ENCODE results near the gene COMT. TPM values are rescaled to one million over a fixed set of nuclear protein-coding genes. Genes with fewer than 3 reads are reported as not detected.

Gene COMT
- total RNA-seq, 1 experiment from 2014 or later, result 108 TPM

GRCh38 chr22:20010307-20011122 is 68.9 kb downstream of the COMT start:
- in situ Hi-C loops (cut with HindIII; ENCODE audit: low pct_unique_long_range_greater_than_20kb, low sequenced_read_pairs) (no loop called here), intact Hi-C loops (cut with micrococcal nuclease; ENCODE audit: unreplicated experiment) (loop anchor here (5.0 kb wide), 1 partner anchor 38 kb away; no protein-coding TSS in a partner anchor)
- ChIA-PET CTCF (no interaction called here), POLR2A (no interaction called here)
- TF ChIP-seq TCF7L2 (IDR thresholded peaks at IDR 0.05; ENCODE audit: low read depth, low read length) (no peak), SIN3A (IDR thresholded peaks at IDR 0.05; ENCODE audit: borderline replicate concordance, insufficient read depth, low read depth, low read length) (no peak), POLR2AphosphoS5 (IDR thresholded peaks at IDR 0.05; ENCODE audit: low read depth, low read length) (no peak), CTCF (IDR thresholded peaks at IDR 0.05) (no peak), REST (IDR thresholded peaks at IDR 0.05; ENCODE audit: insufficient read depth in 1 of 2, low read depth in 2 of 2, low read length in 1 of 2) (no peak)
- no TSS peak for BruUV-seq (replicated peaks)
- Histone ChIP-seq H3K9me3 (ENCODE audit: control insufficient read depth, insufficient read depth, low read depth, low read length) (no peaks in the 10 kb centered on the region), H3K27ac (ENCODE audit: low read length) (no peak overlapping the region), H3K4me3 (ENCODE audit: low read depth in 2 of 2, low read length in 2 of 2) (no peak overlapping the region), H3K36me3 (ENCODE audit: control insufficient read depth, insufficient read depth, low read length) (no peaks in the 10 kb centered on the region), H3K4me1 (ENCODE audit: control insufficient read depth, insufficient read depth, low read length) (no peaks in the 10 kb centered on the region), H3K27me3 (ENCODE audit: control insufficient read depth, insufficient read depth, low read length) (no peaks in the 10 kb centered on the region)
- ATAC-seq (no peak), DNase-seq (ENCODE audit: low read depth, low spot score) (no peak)

- Histone ChIP-seq H3K4me1 (ENCODE audit: control insufficient read depth, insufficient read depth, low read length) (no peaks in the 10 kb centered on the region), H3K27me3 (ENCODE audit: control insufficient read depth, insufficient read depth, low read length) (no peaks in the 10 kb centered on the region), H3K27ac (ENCODE audit: low read length) (no peak overlapping the region), H3K4me3 (ENCODE audit: low read depth in 2 of 2, low read length in 2 of 2) (no peak overlapping the region), H3K9me3 (ENCODE audit: control insufficient read depth, insufficient read depth, low read depth, low read length) (no peaks in the 10 kb centered on the region), H3K36me3 (ENCODE audit: control insufficient read depth, insufficient read depth, low read length) (no peaks in the 10 kb centered on the region; the same call in 1 of the 2 replicates)
- no peak for TF ChIP-seq TCF7L2 (IDR thresholded peaks at IDR 0.05; ENCODE audit: low read depth, low read length)
- TF ChIP-seq SIN3A (IDR thresholded peaks at IDR 0.05; ENCODE audit: borderline replicate concordance, insufficient read depth, low read depth, low read length), result no peak
- DNase-seq (ENCODE audit: low read depth, low spot score) (no peak), ATAC-seq (no peak)
- in situ Hi-C loops (cut with HindIII; ENCODE audit: low pct_unique_long_range_greater_than_20kb, low sequenced_read_pairs) (no loop called here), intact Hi-C loops (cut with micrococcal nuclease; ENCODE audit: unreplicated experiment) (loop anchor here (5.0 kb wide), 1 partner anchor 39 kb away; no protein-coding TSS in a partner anchor)
- ChIA-PET POLR2A (no interaction called here), CTCF (no interaction called here)
- no TSS peak for BruUV-seq (replicated peaks)
Observed at GRCh38 chr22:20011123-20011992, 69.8 kb downstream of the COMT start.

All from Panc1 (cell line).